WTC11 (cell line): ENCODE results near the gene CDCA7. TPM values are rescaled to one million over a fixed set of nuclear protein-coding genes. Genes with fewer than 3 reads are reported as not detected.

Source experiments
- ATAC-seq: fragments of 200-7000 bp; cut with Tn5 transposase; 2 replicates; pipeline ENCODE4 v1.10.0; 2021; ENCODE audit warnings: mild to moderate bottlenecking, moderate library complexity
- CTCF ChIA-PET: fragments of 300-600 bp; sonication (Branson Sonifier 250); formaldehyde crosslinking; loops from one replicate; lab custom pipeline; 2021; ENCODE audit warnings: antibody characterized with exemption; lab: Charles Lee
- POLR2A ChIA-PET: fragments of 350-600 bp; sonication (Branson Sonifier 250); formaldehyde crosslinking; loops from one replicate; lab custom pipeline; 2021; ENCODE audit warnings: antibody characterized with exemption; lab: Charles Lee
- DNase-seq: peaks from one replicate; pipeline ENCODE4 v3.0.0; 2021; ENCODE audit warnings: low spot score
- H3K27ac Mint-ChIP-seq: 2 replicates; pipeline ENCODE4 v1.8.0; 2021; ENCODE audit warnings: mixed read lengths
- H3K27me3 Mint-ChIP-seq: 2 replicates; pipeline ENCODE4 v1.8.0; 2021; ENCODE audit warnings: low read depth, mild to moderate bottlenecking, moderate library complexity, mixed read lengths
- H3K36me3 Mint-ChIP-seq: 2 replicates; pipeline ENCODE4 v1.8.0; 2021; ENCODE audit warnings: mixed read lengths
- H3K4me1 Mint-ChIP-seq: 2 replicates; pipeline ENCODE4 v1.8.0; 2022; ENCODE audit warnings: mixed read lengths
- H3K4me3 Mint-ChIP-seq: 2 replicates; pipeline ENCODE4 v1.8.0; 2021; ENCODE audit warnings: mild to moderate bottlenecking, moderate library complexity, mixed read lengths
- H3K9me3 Mint-ChIP-seq: 2 replicates; pipeline ENCODE4 v1.8.0; 2021; ENCODE audit warnings: mixed read lengths
- ELF4 ChIP-seq: sonication (generic); formaldehyde crosslinking; IDR thresholded peaks from 2 replicates; pipeline ENCODE4 v1.8.1; 2022; ENCODE audit warnings: low read depth, mild to moderate bottlenecking, moderate library complexity, missing genetic modification reagents
- EMX1 ChIP-seq: fragments of 250-450 bp; sonication (Bioruptor Pico); IDR thresholded peaks from 2 replicates; pipeline ENCODE4 v1.8.0; 2021; ENCODE audit warnings: mild to moderate bottlenecking
- ESRRA ChIP-seq: sonication (generic); formaldehyde crosslinking; IDR thresholded peaks from 2 replicates; pipeline ENCODE4 v1.8.1; 2022; ENCODE audit warnings: mild to moderate bottlenecking, missing genetic modification reagents, borderline replicate concordance
- FOXJ3 ChIP-seq: sonication (generic); formaldehyde crosslinking; IDR thresholded peaks from 2 replicates; pipeline ENCODE4 v1.9.0; 2021; ENCODE audit warnings: missing genetic modification reagents, mild to moderate bottlenecking, borderline replicate concordance
- GTF2I ChIP-seq: fragments of 250-450 bp; sonication (Bioruptor Pico); conservative IDR thresholded peaks from 2 replicates; pipeline ENCODE4 v1.4.0; 2021; ENCODE audit warnings: mild to moderate bottlenecking
- JUN ChIP-seq: sonication (generic); formaldehyde crosslinking; IDR thresholded peaks from 2 replicates; pipeline ENCODE4 v1.8.0; 2023; ENCODE audit warnings: mild to moderate bottlenecking, missing genetic modification reagents
- NFE2L1 ChIP-seq: sonication (generic); formaldehyde crosslinking; IDR thresholded peaks from 2 replicates; pipeline ENCODE4 v1.8.1; 2023; ENCODE audit warnings: missing genetic modification reagents
- NR3C1 ChIP-seq: sonication (generic); formaldehyde crosslinking; conservative IDR thresholded peaks from 2 replicates; pipeline ENCODE4 v1.8.1; 2023; ENCODE audit warnings: low read depth, mild to moderate bottlenecking, missing genetic modification reagents
- RORB ChIP-seq: fragments of 250-450 bp; sonication (Bioruptor Pico); IDR thresholded peaks from 2 replicates; pipeline ENCODE4 v1.9.0; 2021; ENCODE audit warnings: mild to moderate bottlenecking
- TP53 ChIP-seq: sonication (generic); formaldehyde crosslinking; IDR thresholded peaks from 2 replicates; pipeline ENCODE4 v1.8.1; 2023; ENCODE audit warnings: mild to moderate bottlenecking, missing genetic modification reagents
- ZBTB21 ChIP-seq: sonication (generic); formaldehyde crosslinking; IDR thresholded peaks from 2 replicates; pipeline ENCODE4 v1.8.1; 2023; ENCODE audit warnings: mild to moderate bottlenecking, missing genetic modification reagents, borderline replicate concordance
- ZNF138 ChIP-seq: sonication (generic); formaldehyde crosslinking; conservative IDR thresholded peaks from 2 replicates; pipeline ENCODE4 v1.8.1; 2022; ENCODE audit warnings: mild to moderate bottlenecking, moderate library complexity, missing genetic modification reagents
- ZNF317 ChIP-seq: sonication (generic); formaldehyde crosslinking; IDR thresholded peaks from 2 replicates; pipeline ENCODE4 v1.8.1; 2023; ENCODE audit warnings: low read depth, mild to moderate bottlenecking, moderate library complexity, missing genetic modification reagents, borderline replicate concordance
- ZNF423 ChIP-seq: fragments of 250-450 bp; sonication (Bioruptor Pico); IDR thresholded peaks from 2 replicates; pipeline ENCODE4 v2.1.2; 2022; ENCODE audit warnings: mild to moderate bottlenecking, moderate library complexity
- total RNA-seq: library from RNA; stranded (reverse); gene quantifications from 3 replicates; pipeline ENCODE4 v1.2.3, GENCODE V29; 2021
- TF ChIP-seq, protein P1 (sequence below): sonication (generic); formaldehyde crosslinking; IDR thresholded peaks from 2 replicates; pipeline ENCODE4 v1.8.0; 2022; ENCODE audit warnings: mild to moderate bottlenecking, missing genetic modification reagents
- TF ChIP-seq, protein P2 (sequence below): sonication (generic); formaldehyde crosslinking; IDR thresholded peaks from 2 replicates; pipeline ENCODE4 v1.8.1; 2022; ENCODE audit warnings: mild to moderate bottlenecking, moderate library complexity, missing genetic modification reagents
- TF ChIP-seq, protein P3 (sequence below): fragments of 200-600 bp; IDR thresholded peaks from 2 replicates; pipeline ENCODE4 v1.8.0; 2022; ENCODE audit warnings: antibody characterized with exemption
- TF ChIP-seq, protein P4 (sequence below): fragments of 250-450 bp; sonication (Bioruptor Pico); IDR thresholded peaks from 2 replicates; pipeline ENCODE4 v1.9.0; 2021; ENCODE audit warnings: mild to moderate bottlenecking, borderline replicate concordance
- TF ChIP-seq, protein P5 (sequence below): sonication (generic); formaldehyde crosslinking; IDR thresholded peaks from 2 replicates; pipeline ENCODE4 v1.8.0; 2022; ENCODE audit warnings: mild to moderate bottlenecking, missing genetic modification reagents

The CDCA7 gene
- total RNA-seq, 1 experiment from 2014 or later: 79.7 TPM

DNA sequence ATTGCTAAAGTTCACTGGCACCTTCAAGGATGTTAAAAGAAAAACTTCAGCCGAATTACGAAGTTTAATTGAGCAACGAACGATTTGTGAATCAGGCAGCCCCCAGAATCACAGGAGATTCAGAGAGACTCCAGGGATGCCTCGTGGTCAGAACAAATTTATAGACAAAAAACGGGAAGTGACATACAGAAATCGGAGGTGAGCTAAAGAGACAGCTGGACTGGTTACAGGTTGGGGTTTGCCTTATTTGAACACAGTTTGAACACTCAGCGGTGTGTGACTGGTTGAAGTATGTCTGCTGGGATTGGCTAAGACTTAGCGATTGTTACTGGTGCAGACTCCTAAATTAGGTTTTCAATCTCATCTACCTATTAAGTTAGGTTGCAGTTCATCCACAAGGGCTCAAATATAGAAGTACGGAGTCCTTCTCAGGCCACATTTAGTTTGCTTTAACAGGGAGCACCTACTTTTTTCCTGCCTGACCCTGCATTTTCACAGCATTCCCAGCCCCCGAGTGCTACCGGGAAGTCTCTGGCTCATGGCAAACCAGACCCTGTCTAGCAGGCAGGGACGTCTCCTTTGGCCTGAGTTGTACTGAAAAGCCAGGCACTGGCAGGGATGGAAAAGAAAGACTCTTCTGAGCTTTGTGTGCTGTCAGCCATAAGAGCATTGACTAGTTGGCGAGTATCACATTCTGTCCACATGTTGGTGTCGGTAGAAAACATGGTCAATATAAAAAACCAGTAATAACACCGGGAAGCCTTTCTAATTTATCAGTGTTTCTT, 41.1 kb downstream of the CDCA7 start (continued):
- TF ChIP-seq RORB: no peak

DNA sequence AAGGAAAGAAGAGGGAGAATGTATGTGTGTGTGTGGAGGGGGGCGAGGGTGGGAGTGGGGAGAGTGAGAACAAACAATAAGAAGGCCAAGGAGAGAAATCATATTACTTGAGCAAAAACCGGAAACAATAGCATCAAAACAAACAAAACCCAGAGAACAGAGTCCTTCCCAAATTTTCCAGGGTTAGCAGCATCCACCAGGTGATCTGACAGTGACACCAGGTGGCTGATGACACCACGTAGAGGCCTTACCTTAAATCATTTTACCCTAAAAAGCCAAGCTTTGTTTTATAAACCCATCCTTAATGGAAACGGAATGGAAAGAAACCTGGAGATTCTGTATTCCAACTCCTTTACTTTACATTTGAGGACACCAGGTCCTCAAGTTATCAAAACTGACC, 42.9 kb downstream of the CDCA7 start:
- no peak for DNase-seq
- Mint-ChIP-seq H3K36me3 (no peaks in the 10 kb centered on the region), H3K9me3 (no peaks in the 10 kb centered on the region), H3K27me3 (no peaks in the 10 kb centered on the region; the same call in 1 of the 2 replicates), H3K27ac (no peak overlapping the region), H3K4me3 (no peak overlapping the region), H3K4me1 (peaks cover 67% of the 10 kb centered on the region)
- TF ChIP-seq ESRRA (CRISPR knock-in tag): no peak
- TF ChIP-seq ZBTB21 (CRISPR knock-in tag): no peak
- TF ChIP-seq, protein P1, sequence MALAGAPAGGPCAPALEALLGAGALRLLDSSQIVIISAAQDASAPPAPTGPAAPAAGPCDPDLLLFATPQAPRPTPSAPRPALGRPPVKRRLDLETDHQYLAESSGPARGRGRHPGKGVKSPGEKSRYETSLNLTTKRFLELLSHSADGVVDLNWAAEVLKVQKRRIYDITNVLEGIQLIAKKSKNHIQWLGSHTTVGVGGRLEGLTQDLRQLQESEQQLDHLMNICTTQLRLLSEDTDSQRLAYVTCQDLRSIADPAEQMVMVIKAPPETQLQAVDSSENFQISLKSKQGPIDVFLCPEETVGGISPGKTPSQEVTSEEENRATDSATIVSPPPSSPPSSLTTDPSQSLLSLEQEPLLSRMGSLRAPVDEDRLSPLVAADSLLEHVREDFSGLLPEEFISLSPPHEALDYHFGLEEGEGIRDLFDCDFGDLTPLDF: no peak
- no peak for TF ChIP-seq EMX1
- TF ChIP-seq FOXJ3 (CRISPR knock-in tag): no peak
- TF ChIP-seq, protein P2, sequence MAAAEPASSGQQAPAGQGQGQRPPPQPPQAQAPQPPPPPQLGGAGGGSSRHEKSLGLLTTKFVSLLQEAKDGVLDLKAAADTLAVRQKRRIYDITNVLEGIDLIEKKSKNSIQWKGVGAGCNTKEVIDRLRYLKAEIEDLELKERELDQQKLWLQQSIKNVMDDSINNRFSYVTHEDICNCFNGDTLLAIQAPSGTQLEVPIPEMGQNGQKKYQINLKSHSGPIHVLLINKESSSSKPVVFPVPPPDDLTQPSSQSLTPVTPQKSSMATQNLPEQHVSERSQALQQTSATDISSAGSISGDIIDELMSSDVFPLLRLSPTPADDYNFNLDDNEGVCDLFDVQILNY (CRISPR knock-in tag): no peak
- no peak for TF ChIP-seq GTF2I
- TF ChIP-seq, protein P3, sequence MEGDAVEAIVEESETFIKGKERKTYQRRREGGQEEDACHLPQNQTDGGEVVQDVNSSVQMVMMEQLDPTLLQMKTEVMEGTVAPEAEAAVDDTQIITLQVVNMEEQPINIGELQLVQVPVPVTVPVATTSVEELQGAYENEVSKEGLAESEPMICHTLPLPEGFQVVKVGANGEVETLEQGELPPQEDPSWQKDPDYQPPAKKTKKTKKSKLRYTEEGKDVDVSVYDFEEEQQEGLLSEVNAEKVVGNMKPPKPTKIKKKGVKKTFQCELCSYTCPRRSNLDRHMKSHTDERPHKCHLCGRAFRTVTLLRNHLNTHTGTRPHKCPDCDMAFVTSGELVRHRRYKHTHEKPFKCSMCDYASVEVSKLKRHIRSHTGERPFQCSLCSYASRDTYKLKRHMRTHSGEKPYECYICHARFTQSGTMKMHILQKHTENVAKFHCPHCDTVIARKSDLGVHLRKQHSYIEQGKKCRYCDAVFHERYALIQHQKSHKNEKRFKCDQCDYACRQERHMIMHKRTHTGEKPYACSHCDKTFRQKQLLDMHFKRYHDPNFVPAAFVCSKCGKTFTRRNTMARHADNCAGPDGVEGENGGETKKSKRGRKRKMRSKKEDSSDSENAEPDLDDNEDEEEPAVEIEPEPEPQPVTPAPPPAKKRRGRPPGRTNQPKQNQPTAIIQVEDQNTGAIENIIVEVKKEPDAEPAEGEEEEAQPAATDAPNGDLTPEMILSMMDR: no peak
- TF ChIP-seq ZNF317 (CRISPR knock-in tag): no peak
- TF ChIP-seq, protein P4, sequence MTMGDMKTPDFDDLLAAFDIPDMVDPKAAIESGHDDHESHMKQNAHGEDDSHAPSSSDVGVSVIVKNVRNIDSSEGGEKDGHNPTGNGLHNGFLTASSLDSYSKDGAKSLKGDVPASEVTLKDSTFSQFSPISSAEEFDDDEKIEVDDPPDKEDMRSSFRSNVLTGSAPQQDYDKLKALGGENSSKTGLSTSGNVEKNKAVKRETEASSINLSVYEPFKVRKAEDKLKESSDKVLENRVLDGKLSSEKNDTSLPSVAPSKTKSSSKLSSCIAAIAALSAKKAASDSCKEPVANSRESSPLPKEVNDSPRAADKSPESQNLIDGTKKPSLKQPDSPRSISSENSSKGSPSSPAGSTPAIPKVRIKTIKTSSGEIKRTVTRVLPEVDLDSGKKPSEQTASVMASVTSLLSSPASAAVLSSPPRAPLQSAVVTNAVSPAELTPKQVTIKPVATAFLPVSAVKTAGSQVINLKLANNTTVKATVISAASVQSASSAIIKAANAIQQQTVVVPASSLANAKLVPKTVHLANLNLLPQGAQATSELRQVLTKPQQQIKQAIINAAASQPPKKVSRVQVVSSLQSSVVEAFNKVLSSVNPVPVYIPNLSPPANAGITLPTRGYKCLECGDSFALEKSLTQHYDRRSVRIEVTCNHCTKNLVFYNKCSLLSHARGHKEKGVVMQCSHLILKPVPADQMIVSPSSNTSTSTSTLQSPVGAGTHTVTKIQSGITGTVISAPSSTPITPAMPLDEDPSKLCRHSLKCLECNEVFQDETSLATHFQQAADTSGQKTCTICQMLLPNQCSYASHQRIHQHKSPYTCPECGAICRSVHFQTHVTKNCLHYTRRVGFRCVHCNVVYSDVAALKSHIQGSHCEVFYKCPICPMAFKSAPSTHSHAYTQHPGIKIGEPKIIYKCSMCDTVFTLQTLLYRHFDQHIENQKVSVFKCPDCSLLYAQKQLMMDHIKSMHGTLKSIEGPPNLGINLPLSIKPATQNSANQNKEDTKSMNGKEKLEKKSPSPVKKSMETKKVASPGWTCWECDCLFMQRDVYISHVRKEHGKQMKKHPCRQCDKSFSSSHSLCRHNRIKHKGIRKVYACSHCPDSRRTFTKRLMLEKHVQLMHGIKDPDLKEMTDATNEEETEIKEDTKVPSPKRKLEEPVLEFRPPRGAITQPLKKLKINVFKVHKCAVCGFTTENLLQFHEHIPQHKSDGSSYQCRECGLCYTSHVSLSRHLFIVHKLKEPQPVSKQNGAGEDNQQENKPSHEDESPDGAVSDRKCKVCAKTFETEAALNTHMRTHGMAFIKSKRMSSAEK: no peak
- no peak for TF ChIP-seq TP53 (CRISPR knock-in tag)
- no peak for ATAC-seq
- POLR2A ChIA-PET: no interaction called here
- CTCF ChIA-PET: interaction anchor here (0.5 to 1.8 kb wide), 14 partner anchors 36 to 466 kb away, joined by 3 to 12 read pairs (median 4); no protein-coding TSS in a partner anchor

DNA sequence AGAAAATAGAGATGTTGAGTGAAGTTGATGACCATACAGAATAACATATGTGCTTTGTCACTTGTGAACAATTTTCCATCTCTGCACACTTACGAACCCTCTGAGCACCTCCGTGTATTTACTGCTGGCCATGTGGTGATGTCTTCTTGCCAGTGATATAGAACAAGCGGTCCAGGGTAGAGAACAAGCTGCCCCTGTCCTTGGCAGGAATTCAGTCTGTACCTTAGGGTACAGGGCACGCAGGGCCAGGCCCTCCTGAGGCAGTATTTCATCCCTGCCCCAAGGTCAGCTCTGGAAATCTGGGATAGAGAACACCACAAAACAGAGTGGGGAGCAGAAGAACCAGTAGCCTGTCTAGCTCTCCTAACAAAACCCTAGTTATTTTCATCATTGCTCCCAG, 44.6 kb downstream of the CDCA7 start:
- Mint-ChIP-seq H3K27me3 (peaks cover 3% of the 10 kb centered on the region), H3K4me1 (peaks cover 55% of the 10 kb centered on the region), H3K4me3 (no peak overlapping the region), H3K27ac (no peak overlapping the region), H3K36me3 (no peaks in the 10 kb centered on the region), H3K9me3 (no peaks in the 10 kb centered on the region)
- ATAC-seq: no peak
- ChIA-PET POLR2A (interaction anchor here (0.5 kb wide), 1 partner anchor 268 kb away, joined by 4 read pairs; no protein-coding TSS in a partner anchor), CTCF (interaction anchor here (0.8 to 5.1 kb wide), 5 partner anchors 49 to 213 kb away, joined by 3 to 57 read pairs (median 4); no protein-coding TSS in a partner anchor)
- no peak for DNase-seq
- no peak for TF ChIP-seq JUN (CRISPR knock-in tag)
- TF ChIP-seq ELF4: no peak
- TF ChIP-seq, protein P1: no peak
- TF ChIP-seq ZNF423 (CRISPR knock-in tag): no peak
- no peak for TF ChIP-seq NFE2L1 (CRISPR knock-in tag)
- no peak for TF ChIP-seq NR3C1
- TF ChIP-seq, protein P5, sequence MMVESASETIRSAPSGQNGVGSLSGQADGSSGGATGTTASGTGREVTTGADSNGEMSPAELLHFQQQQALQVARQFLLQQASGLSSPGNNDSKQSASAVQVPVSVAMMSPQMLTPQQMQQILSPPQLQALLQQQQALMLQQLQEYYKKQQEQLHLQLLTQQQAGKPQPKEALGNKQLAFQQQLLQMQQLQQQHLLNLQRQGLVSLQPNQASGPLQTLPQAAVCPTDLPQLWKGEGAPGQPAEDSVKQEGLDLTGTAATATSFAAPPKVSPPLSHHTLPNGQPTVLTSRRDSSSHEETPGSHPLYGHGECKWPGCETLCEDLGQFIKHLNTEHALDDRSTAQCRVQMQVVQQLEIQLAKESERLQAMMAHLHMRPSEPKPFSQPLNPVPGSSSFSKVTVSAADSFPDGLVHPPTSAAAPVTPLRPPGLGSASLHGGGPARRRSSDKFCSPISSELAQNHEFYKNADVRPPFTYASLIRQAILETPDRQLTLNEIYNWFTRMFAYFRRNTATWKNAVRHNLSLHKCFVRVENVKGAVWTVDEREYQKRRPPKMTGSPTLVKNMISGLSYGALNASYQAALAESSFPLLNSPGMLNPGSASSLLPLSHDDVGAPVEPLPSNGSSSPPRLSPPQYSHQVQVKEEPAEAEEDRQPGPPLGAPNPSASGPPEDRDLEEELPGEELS (CRISPR knock-in tag): no peak
- TF ChIP-seq ZNF138 (CRISPR knock-in tag): no peak
